Mucosa of rectum (tissue), 2 donors: Measurements from ENCODE around the gene HEY2.

Experiments used
- H3K27ac ChIP-seq, 2 donors: one replicate each; pipeline ENCODE4 v1.7.0; 2013; ENCODE audit warnings: inconsistent platforms in 2 of 2, low read depth in 2 of 2, low read length in 2 of 2
- H3K27me3 ChIP-seq, 2 donors: one replicate each; pipeline ENCODE4 v1.7.0; 2013; ENCODE audit warnings: low read length in 2 of 2; ENCODE audit not compliant: control insufficient read depth in 2 of 2, insufficient read depth in 2 of 2
- H3K36me3 ChIP-seq, 2 donors: one replicate each; pipeline ENCODE4 v1.7.0; 2013; ENCODE audit warnings: low read length in 2 of 2; ENCODE audit not compliant: control insufficient read depth in 2 of 2, insufficient read depth in 2 of 2
- H3K4me1 ChIP-seq, 2 donors: one replicate each; pipeline ENCODE4 v1.7.0; 2013; ENCODE audit warnings: low read length in 2 of 2, mild to moderate bottlenecking in 1 of 2; ENCODE audit not compliant: control insufficient read depth in 2 of 2, insufficient read depth in 2 of 2
- H3K4me3 ChIP-seq, 2 donors: one replicate each; pipeline ENCODE4 v1.7.0; 2013; ENCODE audit warnings: low read length in 2 of 2
- H3K9ac ChIP-seq, 2 donors: one replicate each; pipeline ENCODE4 v1.7.0; 2013; ENCODE audit warnings: low read length in 2 of 2, low read depth in 1 of 2, mild to moderate bottlenecking in 1 of 2
- H3K9me3 ChIP-seq, 2 donors: one replicate each; pipeline ENCODE4 v1.7.0; 2013; ENCODE audit warnings: low read length in 2 of 2; ENCODE audit not compliant: control insufficient read depth in 2 of 2
- donor health status: healthy.
- donor health status: Normal muscosa, but diverticular disease.

Gene HEY2

DNA sequence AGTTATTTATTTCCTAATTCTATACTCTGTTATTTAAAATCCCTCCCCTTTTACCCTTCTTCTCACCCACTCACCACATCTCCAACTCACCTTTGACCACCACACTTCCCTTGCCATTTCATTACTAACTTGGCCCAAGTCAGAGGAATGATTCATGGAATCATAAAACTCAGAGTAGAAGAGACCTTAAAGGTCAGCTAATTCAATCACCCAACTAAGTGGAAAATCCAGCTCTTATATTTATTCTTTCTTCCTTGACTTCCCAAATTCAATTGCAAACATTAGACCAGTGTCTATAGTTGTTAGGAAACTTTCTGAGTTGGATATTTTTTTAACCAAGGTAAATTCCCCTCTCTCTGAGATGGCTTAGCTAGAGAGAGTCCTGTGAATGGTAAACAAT is 26.5 kb upstream of the HEY2 start:
- no peaks in the 10 kb centered on the region for H3K36me3 ChIP-seq
- H3K27ac ChIP-seq = no peak overlapping the region
- H3K4me3 ChIP-seq = no peak overlapping the region
- peaks cover 0 to 2% of the 10 kb centered on the region in 2 donors for H3K27me3 ChIP-seq
- H3K9me3 ChIP-seq = no peaks in the 10 kb centered on the region
- no peaks in the 10 kb centered on the region for H3K4me1 ChIP-seq
- H3K9ac ChIP-seq = no peak overlapping the region

DNA sequence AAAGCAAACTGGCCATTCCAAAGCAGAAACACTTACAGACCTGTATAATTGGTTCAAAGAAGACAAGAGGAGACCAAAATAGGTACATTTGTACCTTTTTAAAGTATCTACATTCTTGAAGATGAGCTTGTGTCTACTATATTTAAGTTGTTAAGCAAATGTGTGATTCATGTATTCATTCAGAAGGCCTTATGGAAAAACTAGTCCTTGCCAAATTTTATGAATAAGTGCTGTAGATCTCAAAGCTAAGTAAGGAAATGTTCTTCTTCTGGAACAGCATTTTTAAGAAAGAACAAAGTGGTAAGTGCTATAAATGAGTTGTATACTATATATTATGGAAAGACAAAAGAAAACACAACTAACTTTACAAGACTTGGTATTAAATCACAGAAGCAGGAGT is 22.2 kb upstream of the HEY2 start:
- H3K9me3 ChIP-seq = no peaks in the 10 kb centered on the region
- H3K27ac ChIP-seq = no peak overlapping the region
- H3K4me3 ChIP-seq = no peak overlapping the region
- no peaks in the 10 kb centered on the region for H3K4me1 ChIP-seq
- no peak overlapping the region for H3K9ac ChIP-seq
- no peaks in the 10 kb centered on the region for H3K36me3 ChIP-seq
- peaks cover 0 to 2% of the 10 kb centered on the region in 2 donors for H3K27me3 ChIP-seq

DNA sequence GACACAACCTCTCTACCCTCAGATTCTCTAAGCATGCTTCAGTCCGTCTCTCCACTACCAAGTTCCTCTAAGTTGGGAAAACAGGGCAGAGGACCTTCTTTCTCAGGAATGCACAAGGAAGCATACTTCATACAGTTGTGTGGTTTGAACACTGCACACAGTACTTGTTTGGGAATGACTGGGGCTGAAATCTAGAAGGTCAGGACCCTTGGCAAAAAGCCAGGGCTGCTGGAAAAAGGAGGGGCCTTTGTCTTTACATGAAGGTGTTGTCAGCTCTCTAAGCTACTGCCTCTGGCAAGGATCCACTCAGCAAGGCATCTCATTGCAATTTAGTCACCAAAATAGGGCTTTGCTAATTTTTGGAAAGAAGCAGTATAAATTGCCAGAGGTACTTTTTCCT is 20.7 kb upstream of the HEY2 start:
- Histone ChIP-seq H3K4me1 (no peaks in the 10 kb centered on the region), H3K27ac (no peak overlapping the region), H3K9ac (no peak overlapping the region), H3K36me3 (no peaks in the 10 kb centered on the region), H3K27me3 (peaks cover 0 to 2% of the 10 kb centered on the region in 2 donors), H3K4me3 (no peak overlapping the region), H3K9me3 (no peaks in the 10 kb centered on the region)

GRCh38 chr6:125729983-125730382 is 19.4 kb upstream of the HEY2 start:
- no peak overlapping the region for H3K4me3 ChIP-seq
- no peaks in the 10 kb centered on the region for H3K9me3 ChIP-seq
- H3K36me3 ChIP-seq = no peaks in the 10 kb centered on the region
- peaks cover 0 to 3% of the 10 kb centered on the region in 2 donors for H3K27me3 ChIP-seq
- no peak overlapping the region for H3K27ac ChIP-seq
- no peaks in the 10 kb centered on the region for H3K4me1 ChIP-seq
- no peak overlapping the region for H3K9ac ChIP-seq

DNA sequence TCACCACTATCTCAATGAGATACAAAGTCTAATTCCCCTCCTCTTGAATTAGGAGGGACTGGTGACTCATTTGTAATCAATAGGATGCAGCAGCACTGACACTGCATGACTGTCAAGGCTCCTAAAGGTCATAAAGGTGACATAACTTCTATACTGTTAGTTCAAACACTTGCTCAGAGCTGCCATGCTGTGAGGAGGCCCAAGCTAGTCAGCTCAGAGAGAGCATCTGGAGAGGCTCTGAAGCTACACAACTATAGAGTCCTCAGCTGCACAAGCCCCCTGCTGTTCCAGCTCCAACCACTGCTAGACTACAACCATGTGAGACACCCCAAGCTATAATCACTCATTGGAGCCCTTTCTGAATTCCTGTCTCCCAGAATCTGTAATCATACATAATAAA is 17.0 kb upstream of the HEY2 start:
- Histone ChIP-seq H3K9ac (no peak overlapping the region), H3K36me3 (no peaks in the 10 kb centered on the region), H3K27me3 (peaks cover 0 to 2% of the 10 kb centered on the region in 2 donors), H3K27ac (no peak overlapping the region), H3K4me3 (no peak overlapping the region), H3K9me3 (no peaks in the 10 kb centered on the region), H3K4me1 (no peaks in the 10 kb centered on the region)

DNA sequence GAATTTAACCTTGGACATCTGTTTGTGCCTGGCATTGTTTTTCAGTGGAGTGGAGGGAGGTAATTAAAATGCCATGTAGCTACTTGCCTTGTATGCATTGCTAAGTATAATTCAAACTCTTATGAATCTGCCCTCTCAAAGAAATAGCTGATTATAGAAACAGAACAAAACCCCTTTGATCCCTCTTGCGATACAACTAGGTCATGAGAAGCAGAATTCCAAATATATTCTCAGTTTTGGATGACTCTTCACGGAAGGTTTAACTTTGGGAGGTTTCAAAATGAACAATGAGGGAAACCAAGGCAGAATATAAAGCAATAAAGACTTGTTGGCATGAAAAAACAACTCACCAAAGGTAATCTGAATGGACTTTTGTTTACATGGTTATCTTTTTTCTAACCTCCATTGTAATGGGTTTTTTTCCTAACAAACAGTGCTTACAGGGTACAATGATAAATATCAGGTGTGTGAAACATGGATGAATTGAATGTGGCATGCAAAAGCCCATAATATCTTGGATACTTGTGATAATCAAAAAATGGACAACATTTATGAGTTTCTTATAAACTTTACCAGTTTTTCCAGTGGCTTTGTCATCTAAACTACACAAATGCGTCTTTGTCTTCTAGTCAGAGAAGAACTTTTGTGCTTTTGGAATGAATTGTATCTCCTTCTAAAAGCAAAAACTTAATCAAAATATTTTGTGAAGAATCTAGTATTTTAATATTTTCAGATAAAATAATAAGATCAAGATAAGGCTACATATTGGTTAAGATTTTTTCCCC is 15.7 kb upstream of the HEY2 start:
- H3K9me3 ChIP-seq = no peaks in the 10 kb centered on the region
- no peak overlapping the region for H3K9ac ChIP-seq
- no peaks in the 10 kb centered on the region for H3K36me3 ChIP-seq
- no peaks in the 10 kb centered on the region for H3K4me1 ChIP-seq
- no peak overlapping the region for H3K27ac ChIP-seq
- H3K4me3 ChIP-seq = no peak overlapping the region
- peaks cover 0 to 2% of the 10 kb centered on the region in 2 donors for H3K27me3 ChIP-seq

GRCh38 chr6:125738276-125738675 is 11.2 kb upstream of the HEY2 start:
- no peak overlapping the region for H3K4me3 ChIP-seq
- H3K4me1 ChIP-seq = no peaks in the 10 kb centered on the region
- peaks cover 0 to 2% of the 10 kb centered on the region in 2 donors for H3K27me3 ChIP-seq
- no peaks in the 10 kb centered on the region for H3K9me3 ChIP-seq
- H3K9ac ChIP-seq = no peak overlapping the region
- H3K27ac ChIP-seq = no peak overlapping the region
- H3K36me3 ChIP-seq = no peaks in the 10 kb centered on the region

DNA sequence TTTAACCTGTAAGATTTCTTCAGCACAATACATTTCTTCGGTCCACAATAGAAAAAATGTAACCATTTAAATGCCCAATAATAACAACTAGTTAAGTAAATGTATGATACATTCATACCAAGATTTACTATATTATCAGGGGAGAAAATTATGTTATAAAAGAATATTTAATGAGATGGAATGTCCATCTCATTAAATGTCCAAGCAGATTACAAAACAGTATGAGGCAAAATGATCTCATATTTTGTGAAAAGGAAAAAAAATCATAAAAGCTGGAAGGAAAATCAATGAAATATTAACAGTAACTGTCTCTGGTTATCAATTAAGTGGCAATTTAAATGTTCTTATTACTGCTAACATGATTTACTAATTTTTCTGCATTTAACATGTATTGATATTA is 10.1 kb upstream of the HEY2 start:
- Histone ChIP-seq H3K9ac (no peak overlapping the region), H3K27me3 (peaks cover 3 to 4% of the 10 kb centered on the region in 2 donors), H3K36me3 (no peaks in the 10 kb centered on the region), H3K4me3 (no peak overlapping the region), H3K27ac (no peak overlapping the region), H3K4me1 (no peaks in the 10 kb centered on the region), H3K9me3 (no peaks in the 10 kb centered on the region)

- H3K9me3 ChIP-seq = no peaks in the 10 kb centered on the region
- no peaks in the 10 kb centered on the region for H3K4me1 ChIP-seq
Measured at GRCh38 chr6:125741336-125741735, 8.1 kb upstream of the HEY2 start.

DNA sequence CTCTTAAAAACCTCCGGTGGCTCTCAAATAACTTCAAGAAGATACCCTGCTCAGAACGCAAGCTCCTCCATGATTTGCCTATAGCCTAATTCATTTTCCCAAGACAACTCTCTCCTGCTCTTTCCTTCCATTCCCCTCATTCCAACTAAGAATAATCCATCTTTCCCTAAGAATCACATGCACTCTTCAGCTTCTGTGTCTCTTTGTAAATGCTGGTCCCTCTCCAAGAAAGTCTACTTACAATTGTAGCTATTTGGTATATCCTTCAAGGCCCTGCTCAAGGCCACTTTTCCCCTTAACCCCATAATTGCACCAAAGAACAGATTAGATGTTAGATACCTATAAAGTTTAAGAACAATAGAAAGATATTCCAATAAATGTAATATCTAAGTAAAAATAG is 7.4 kb upstream of the HEY2 start:
- Histone ChIP-seq H3K9me3 (no peaks in the 10 kb centered on the region), H3K27me3 (peaks cover 17 to 21% of the 10 kb centered on the region in 2 donors), H3K9ac (no peak overlapping the region), H3K27ac (no peak overlapping the region), H3K4me3 (no peak overlapping the region), H3K36me3 (no peaks in the 10 kb centered on the region), H3K4me1 (no peaks in the 10 kb centered on the region)

More at GRCh38 chr6:125741336-125741735, 8.1 kb upstream of the HEY2 start:
- Histone ChIP-seq H3K27me3 (peaks cover 12 to 15% of the 10 kb centered on the region in 2 donors), H3K27ac (no peak overlapping the region), H3K36me3 (no peaks in the 10 kb centered on the region), H3K4me3 (no peak overlapping the region), H3K9ac (no peak overlapping the region)
